ENCODE results near the gene IFT20. TPM values are rescaled to one million over a fixed set of nuclear protein-coding genes. Genes with fewer than 3 reads are reported as not detected.

IFT20 gene
- total and polyA plus RNA-seq, 2 of the 13 experiments (the other 11 are each of a cell fraction or from before 2014, with no cell fraction given), result 28.0 to 37.8 TPM

GRCh38 chr17:28368306-28368831, 33.1 kb upstream of the IFT20 start (continued):
- TF ChIP-seq ZBTB49 (CRISPR knock-in tag; IDR thresholded peaks at IDR 0.05; ENCODE audit: borderline replicate concordance) (no peak), REPIN1 (CRISPR knock-in tag; IDR thresholded peaks at IDR 0.05; ENCODE audit: borderline replicate concordance, low read depth) (peak; percentile 71; the same call in 1 of the 2 replicates), ZNF619 (CRISPR knock-in tag; IDR thresholded peaks at IDR 0.05) (no peak), ZNF780A (CRISPR knock-in tag; IDR thresholded peaks at IDR 0.05) (no peak; the same call in 1 of the 2 replicates), RNF2 (conservative IDR thresholded peaks at IDR 0.05; ENCODE audit: low read depth) (no peak), CHD4 (IDR thresholded peaks at IDR 0.05; ENCODE audit: borderline replicate concordance, low read length) (peak; percentile 56; the same call in 1 of the 2 replicates), PBX2 (CRISPR knock-in tag; IDR thresholded peaks at IDR 0.05) (peak; percentile 52; the same call in 1 of the 2 replicates), TEAD2 (CRISPR knock-in tag; IDR thresholded peaks at IDR 0.05) (no peak), RBM39 (IDR thresholded peaks at IDR 0.05; ENCODE audit: low read depth, low read length, poor library complexity, severe bottlenecking) (no peak), CBX1 (IDR thresholded peaks at IDR 0.05; ENCODE audit: low read depth) (peak; percentile 64), BCL6 (CRISPR knock-in tag; IDR thresholded peaks at IDR 0.05) (peak; percentile 88), PRDM15 (CRISPR knock-in tag; IDR thresholded peaks at IDR 0.05) (no peak), CBX2 (IDR thresholded peaks at IDR 0.05; ENCODE audit: low read depth, low read length) (no peak), CBX2 (CRISPR knock-in tag; IDR thresholded peaks at IDR 0.05; ENCODE audit: low read depth) (no peak), ZNF274 (CRISPR knock-in tag; IDR thresholded peaks at IDR 0.05) (no peak), CSRNP1 (CRISPR knock-in tag; IDR thresholded peaks at IDR 0.05) (no peak), ZNF589 (CRISPR knock-in tag; conservative IDR thresholded peaks at IDR 0.05) (no peak), ZBTB44 (CRISPR knock-in tag; IDR thresholded peaks at IDR 0.05) (no peak), NR2F6 (IDR thresholded peaks at IDR 0.05) (peak; percentile 94), NR2F6 (CRISPR knock-in tag; IDR thresholded peaks at IDR 0.05) (peak; percentile 97)

Measured in HepG2 (cell line).